Endodermal cell (in vitro differentiated cells): ENCODE data around the gene PRRC2B. TPM values are rescaled to one million over a fixed set of nuclear protein-coding genes. Genes with fewer than 3 reads are reported as not detected.
A peak's percentile ranks its signal among the peaks of the same experiment; 100 is the strongest.

ENCODE experiments used
- DNase-seq: peaks from one replicate; pipeline ENCODE4 v3.0.0-alpha.2; 2017
- H3K27ac ChIP-seq: 2 replicates; pipeline ENCODE4 v1.5.1; 2013; ENCODE audit warnings: mild to moderate bottlenecking, low read depth, low read length, moderate library complexity
- H3K27me3 ChIP-seq: 2 replicates; pipeline ENCODE4 v1.6.1; 2013; ENCODE audit warnings: mild to moderate bottlenecking, low read length, moderate library complexity; ENCODE audit not compliant: insufficient read depth, control insufficient read depth, poor library complexity, severe bottlenecking
- H3K36me3 ChIP-seq: 2 replicates; pipeline ENCODE4 v1.7.0; 2013; ENCODE audit warnings: mild to moderate bottlenecking, low read length, moderate library complexity; ENCODE audit not compliant: control insufficient read depth, insufficient read depth
- H3K4me1 ChIP-seq: one replicate; pipeline ENCODE4 v1.7.0; 2013; ENCODE audit warnings: low read length; ENCODE audit not compliant: control insufficient read depth, insufficient read depth
- H3K4me3 ChIP-seq: 2 replicates; pipeline ENCODE4 v1.5.1; 2013; ENCODE audit warnings: mild to moderate bottlenecking, low read length, moderate library complexity
- H3K9ac ChIP-seq: 2 replicates; pipeline ENCODE4 v1.6.1; 2013; ENCODE audit warnings: mild to moderate bottlenecking, low read length, moderate library complexity; ENCODE audit not compliant: poor library complexity, severe bottlenecking; ENCODE audit errors: extremely low read depth
- H3K9me3 ChIP-seq: 2 replicates; pipeline ENCODE4 v1.6.1; 2013; ENCODE audit warnings: mild to moderate bottlenecking, low read length, moderate library complexity; ENCODE audit not compliant: control insufficient read depth
- H3K27ac Mint-ChIP-seq: 2 replicates; pipeline ENCODE4 v1.8.0; 2020; ENCODE audit warnings: mixed read lengths
- H3K27me3 Mint-ChIP-seq: 2 replicates; pipeline ENCODE4 v1.8.0; 2021; ENCODE audit warnings: mild to moderate bottlenecking, mixed read lengths; ENCODE audit not compliant: insufficient read depth
- H3K36me3 Mint-ChIP-seq: 2 replicates; pipeline ENCODE4 v1.8.0; 2020; ENCODE audit warnings: low read depth, mixed read lengths
- H3K4me1 Mint-ChIP-seq: 2 replicates; pipeline ENCODE4 v1.8.0; 2020; ENCODE audit warnings: mixed read lengths
- H3K4me3 Mint-ChIP-seq: 2 replicates; pipeline ENCODE4 v1.8.0; 2020; ENCODE audit warnings: mild to moderate bottlenecking, moderate library complexity, mixed read lengths
- H3K9me3 Mint-ChIP-seq: 2 replicates; pipeline ENCODE4 v1.8.0; 2020; ENCODE audit warnings: mild to moderate bottlenecking, mixed read lengths
- WGBS, 2 experiments: methylation state at CpG; one replicate each; pipeline versions ENCODE4 v1.1.5 to v1.1.7; 2013; ENCODE audit warnings: missing lambda C conversion rate in 2 of 2, mixed read lengths in 1 of 2; ENCODE audit not compliant: insufficient coverage in 1 of 2, insufficient read length in 1 of 2; 5-methylcytosine and 5-hydroxymethylcytosine counted together
- total RNA-seq, 2 donors: library from RNA; stranded (reverse); fragmentation: NEBNext Ultra II Directional in 1 of 2; extraction: Animal tissue kit (Norgen Biotek cat#: 25700) in 1 of 2; gene quantifications; 2 replicates in 1 of 2; 3 replicates in 1 of 2; pipeline ENCODE4 v1.2.1, GENCODE V29; 2021
- TF ChIP-seq, protein P1 (sequence below): fragments of 200-600 bp; sonication (generic); conservative IDR thresholded peaks from 2 replicates; pipeline ENCODE4 v1.5.0; 2021; ENCODE audit warnings: antibody characterized with exemption, mild to moderate bottlenecking

Gene PRRC2B
- total RNA-seq, 2 donors from 2014 or later = 309 to 334 TPM

DNA sequence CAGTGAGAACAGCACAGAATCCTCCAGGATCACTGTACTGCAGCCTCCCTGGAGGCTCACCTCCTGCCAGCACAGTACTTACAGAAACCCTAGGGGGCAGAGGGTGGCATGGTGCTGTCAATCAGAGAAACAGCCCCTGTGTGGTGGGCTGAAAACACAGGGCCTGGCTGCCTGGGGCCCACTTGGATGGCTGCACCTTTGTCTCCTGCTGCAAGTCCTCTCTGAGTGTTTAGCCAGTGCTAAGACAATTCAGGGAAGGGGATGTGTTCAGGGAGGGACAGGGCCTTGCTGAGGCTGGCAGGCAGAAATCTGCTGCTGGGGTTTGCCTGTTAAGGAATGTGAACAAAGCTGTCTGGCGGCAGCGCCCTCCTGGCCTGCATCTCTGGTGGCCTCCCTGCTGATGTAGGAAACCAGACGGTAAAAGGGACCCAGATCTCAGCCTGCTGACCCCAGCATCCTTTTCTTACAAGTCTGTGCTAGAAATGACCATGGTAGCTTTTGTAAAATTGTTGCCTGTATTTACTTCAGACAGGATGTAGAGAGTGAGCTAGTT, 39.5 kb downstream of the PRRC2B start:
- no peak overlapping the region for H3K9ac ChIP-seq
- H3K9me3 Mint-ChIP-seq = no peaks in the 10 kb centered on the region
- no peaks in the 10 kb centered on the region for H3K27me3 ChIP-seq
- DNase-seq = no peak
- peaks cover 61% of the 10 kb centered on the region for H3K36me3 Mint-ChIP-seq
- H3K27me3 Mint-ChIP-seq = no peaks in the 10 kb centered on the region
- peaks cover 75% of the 10 kb centered on the region for H3K36me3 ChIP-seq
- no peak overlapping the region for H3K4me3 ChIP-seq
- 89 to 91% methylated on average over 3 of the region's 3 CpGs for WGBS, 2 experiments
- H3K27ac ChIP-seq = peak overlapping the region; percentile 64
- H3K4me3 Mint-ChIP-seq = no peak overlapping the region
- TF ChIP-seq, protein P1, sequence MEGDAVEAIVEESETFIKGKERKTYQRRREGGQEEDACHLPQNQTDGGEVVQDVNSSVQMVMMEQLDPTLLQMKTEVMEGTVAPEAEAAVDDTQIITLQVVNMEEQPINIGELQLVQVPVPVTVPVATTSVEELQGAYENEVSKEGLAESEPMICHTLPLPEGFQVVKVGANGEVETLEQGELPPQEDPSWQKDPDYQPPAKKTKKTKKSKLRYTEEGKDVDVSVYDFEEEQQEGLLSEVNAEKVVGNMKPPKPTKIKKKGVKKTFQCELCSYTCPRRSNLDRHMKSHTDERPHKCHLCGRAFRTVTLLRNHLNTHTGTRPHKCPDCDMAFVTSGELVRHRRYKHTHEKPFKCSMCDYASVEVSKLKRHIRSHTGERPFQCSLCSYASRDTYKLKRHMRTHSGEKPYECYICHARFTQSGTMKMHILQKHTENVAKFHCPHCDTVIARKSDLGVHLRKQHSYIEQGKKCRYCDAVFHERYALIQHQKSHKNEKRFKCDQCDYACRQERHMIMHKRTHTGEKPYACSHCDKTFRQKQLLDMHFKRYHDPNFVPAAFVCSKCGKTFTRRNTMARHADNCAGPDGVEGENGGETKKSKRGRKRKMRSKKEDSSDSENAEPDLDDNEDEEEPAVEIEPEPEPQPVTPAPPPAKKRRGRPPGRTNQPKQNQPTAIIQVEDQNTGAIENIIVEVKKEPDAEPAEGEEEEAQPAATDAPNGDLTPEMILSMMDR = no peak
- no peaks in the 10 kb centered on the region for H3K4me1 ChIP-seq
- H3K9me3 ChIP-seq = no peaks in the 10 kb centered on the region
- H3K4me1 Mint-ChIP-seq = peaks cover 41% of the 10 kb centered on the region
- H3K27ac Mint-ChIP-seq = peak overlapping the region; percentile 17

DNA sequence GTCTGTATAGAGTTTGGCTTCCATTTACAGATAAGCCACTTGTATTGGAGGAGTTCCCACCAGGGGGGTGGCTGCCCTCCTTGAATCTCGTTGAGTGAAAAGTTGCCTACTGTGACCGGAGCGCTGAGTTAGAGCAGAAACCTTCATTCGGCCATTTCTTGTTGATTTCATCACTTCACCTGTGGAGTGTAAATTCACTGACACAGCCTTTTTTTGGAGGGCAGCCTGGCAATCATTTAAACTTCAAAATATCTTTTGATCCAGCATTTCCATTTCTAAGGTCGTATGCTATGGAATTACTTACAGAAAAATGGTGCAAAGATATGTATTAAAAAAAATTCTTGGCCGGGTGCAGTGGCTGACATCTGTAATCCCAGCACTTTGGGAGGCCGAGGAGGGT, 40.8 kb downstream of the PRRC2B start:
- H3K27ac Mint-ChIP-seq = peak overlapping the region; percentile 78
- no peaks in the 10 kb centered on the region for H3K9me3 ChIP-seq
- no peak overlapping the region for H3K9ac ChIP-seq
- H3K4me3 ChIP-seq = no peak overlapping the region
- TF ChIP-seq, protein P1 = no peak
- no peak for DNase-seq
- peaks cover 86% of the 10 kb centered on the region for H3K36me3 ChIP-seq
- H3K36me3 Mint-ChIP-seq = peaks cover 74% of the 10 kb centered on the region
- no peak overlapping the region for H3K4me3 Mint-ChIP-seq
- H3K4me1 Mint-ChIP-seq = peaks cover 39% of the 10 kb centered on the region
- 89 to 90% methylated on average over 7 of the region's 7 CpGs for WGBS, 2 experiments
- H3K4me1 ChIP-seq = no peaks in the 10 kb centered on the region
- H3K27me3 Mint-ChIP-seq = no peaks in the 10 kb centered on the region
- H3K27me3 ChIP-seq = no peaks in the 10 kb centered on the region
- no peaks in the 10 kb centered on the region for H3K9me3 Mint-ChIP-seq
- H3K27ac ChIP-seq = no peak overlapping the region

DNA sequence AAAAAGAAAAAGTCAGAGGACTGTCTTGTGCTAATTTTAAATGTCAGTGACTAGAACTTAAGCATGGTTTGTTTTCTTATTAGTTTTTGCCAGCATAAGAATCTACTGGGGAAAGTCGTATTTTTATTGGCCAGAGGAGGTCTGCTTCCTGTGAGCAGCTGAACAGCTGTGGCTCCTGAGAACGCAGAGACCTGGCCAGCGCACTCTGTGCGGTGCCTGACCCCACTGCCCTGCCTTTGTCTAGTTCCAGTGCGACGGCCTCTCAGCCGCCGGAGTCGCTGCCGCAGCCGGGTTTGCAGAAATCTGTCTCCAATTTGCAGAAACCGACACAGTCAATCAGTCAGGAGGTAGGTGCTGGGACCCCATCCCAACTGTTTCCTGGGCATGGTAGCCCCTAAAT, 42.5 kb downstream of the PRRC2B start:
- no peaks in the 10 kb centered on the region for H3K27me3 Mint-ChIP-seq
- H3K9me3 Mint-ChIP-seq = no peaks in the 10 kb centered on the region
- Histone ChIP-seq H3K4me1 (no peaks in the 10 kb centered on the region), H3K36me3 (peaks cover 95% of the 10 kb centered on the region), H3K27me3 (no peaks in the 10 kb centered on the region), H3K4me3 (no peak overlapping the region), H3K9ac (no peak overlapping the region), H3K27ac (peak overlapping the region; percentile 69), H3K9me3 (no peaks in the 10 kb centered on the region)
- H3K27ac Mint-ChIP-seq = peak overlapping the region; percentile 87
- WGBS, 2 experiments = 86 to 95% methylated on average over 12 of the region's 12 CpGs
- TF ChIP-seq, protein P1 = no peak
- H3K4me3 Mint-ChIP-seq = no peak overlapping the region
- DNase-seq = no peak
- peaks cover 91% of the 10 kb centered on the region for H3K36me3 Mint-ChIP-seq
- H3K4me1 Mint-ChIP-seq = peaks cover 39% of the 10 kb centered on the region
